NT2/D1 (cell line): ENCODE measurements around the gene CYFIP2.

ENCODE experiments used
- SUZ12 ChIP-seq: IDR thresholded peaks from 2 replicates; pipeline ENCODE4 v1.6.1; 2011; ENCODE audit not compliant: insufficient read length, insufficient read depth; ENCODE audit errors: extremely low read depth
- YY1 ChIP-seq: IDR thresholded peaks from 2 replicates; pipeline ENCODE4 v1.6.1; 2011; ENCODE audit not compliant: insufficient read length, insufficient read depth
- ZNF274 ChIP-seq: IDR thresholded peaks from 2 replicates; pipeline ENCODE4 v1.6.1; 2011; ENCODE audit warnings: mild to moderate bottlenecking, low read depth, low read length

- TF ChIP-seq ZNF274 (no peak), YY1 (no peak), SUZ12 (no peak)
These were observed 33.2 kb upstream of the CYFIP2 start for GRCh38 chr5:157232706-157233105.
